ENCODE data around the gene SEC61B.

- TF ChIP-seq YY1 (IDR thresholded peaks at IDR 0.05; ENCODE audit: insufficient read depth, insufficient read length) = no peak
- TF ChIP-seq ZNF274 (IDR thresholded peaks at IDR 0.05; ENCODE audit: low read depth, low read length) = no peak
Observed at GRCh38 chr9:99265691-99266090, 43.6 kb downstream of the SEC61B start.
